ENCODE data around the gene TUBA3E.
"Not testable (repeated sequence)": the region's sequence is repeated elsewhere in the genome, so short reads cannot be mapped to it uniquely, and the experiment has no call there.

DNA sequence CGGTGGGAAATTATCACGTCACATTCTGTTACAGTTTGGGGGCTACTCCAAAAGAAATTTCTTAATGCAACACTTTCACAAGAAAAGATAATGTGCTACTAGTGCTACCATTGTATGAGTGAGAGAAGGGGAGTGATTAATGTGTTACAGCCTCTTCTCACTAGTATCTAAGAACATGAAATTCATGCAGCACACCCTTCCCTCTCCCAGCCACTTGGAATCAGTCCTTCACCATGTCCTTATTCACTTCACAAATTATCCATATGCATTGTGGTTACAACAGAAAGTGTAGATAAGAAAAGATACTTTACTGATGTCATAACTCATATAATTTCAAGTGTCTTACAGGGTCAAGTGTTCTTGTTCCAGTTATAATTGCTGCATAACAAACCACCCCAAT lies 20.9 kb upstream of the TUBA3E start:
- not testable (repeated sequence) for TF ChIP-seq POLR2A (IDR thresholded peaks at IDR 0.05)
- TF ChIP-seq, protein P1, sequence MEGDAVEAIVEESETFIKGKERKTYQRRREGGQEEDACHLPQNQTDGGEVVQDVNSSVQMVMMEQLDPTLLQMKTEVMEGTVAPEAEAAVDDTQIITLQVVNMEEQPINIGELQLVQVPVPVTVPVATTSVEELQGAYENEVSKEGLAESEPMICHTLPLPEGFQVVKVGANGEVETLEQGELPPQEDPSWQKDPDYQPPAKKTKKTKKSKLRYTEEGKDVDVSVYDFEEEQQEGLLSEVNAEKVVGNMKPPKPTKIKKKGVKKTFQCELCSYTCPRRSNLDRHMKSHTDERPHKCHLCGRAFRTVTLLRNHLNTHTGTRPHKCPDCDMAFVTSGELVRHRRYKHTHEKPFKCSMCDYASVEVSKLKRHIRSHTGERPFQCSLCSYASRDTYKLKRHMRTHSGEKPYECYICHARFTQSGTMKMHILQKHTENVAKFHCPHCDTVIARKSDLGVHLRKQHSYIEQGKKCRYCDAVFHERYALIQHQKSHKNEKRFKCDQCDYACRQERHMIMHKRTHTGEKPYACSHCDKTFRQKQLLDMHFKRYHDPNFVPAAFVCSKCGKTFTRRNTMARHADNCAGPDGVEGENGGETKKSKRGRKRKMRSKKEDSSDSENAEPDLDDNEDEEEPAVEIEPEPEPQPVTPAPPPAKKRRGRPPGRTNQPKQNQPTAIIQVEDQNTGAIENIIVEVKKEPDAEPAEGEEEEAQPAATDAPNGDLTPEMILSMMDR (IDR thresholded peaks at IDR 0.05): not testable (repeated sequence)
